Esophagus squamous epithelium (tissue), 5 donors: ENCODE measurements around the gene CCDC85C. TPM values are rescaled to one million over a fixed set of nuclear protein-coding genes. Genes with fewer than 3 reads are reported as not detected.

Source experiments
- DNase-seq: peaks from one replicate; lab custom pipeline; 2025; lab: John Stamatoyannopoulos, UW
- H3K27ac ChIP-seq, 4 donors: fragments of 200-600 bp; sonication (generic); one replicate each; pipeline ENCODE4 v1.5.1; 2016 to 2019; ENCODE audit warnings: mild to moderate bottlenecking in 1 of 4
- H3K27me3 ChIP-seq, 4 donors: fragments of 200-600 bp; sonication (generic); 1 replicate in 3 of 4; 2 replicates in 1 of 4; pipeline versions ENCODE4 v1.5.1 to v1.6.0; 2017 to 2021; ENCODE audit warnings: antibody characterized with exemption in 1 of 4
- H3K36me3 ChIP-seq, 3 donors: fragments of 200-600 bp; sonication (generic); one replicate each; pipeline ENCODE4 v1.5.1; 2016 to 2019
- H3K4me1 ChIP-seq, 3 donors: fragments of 200-600 bp; sonication (generic); one replicate each; pipeline ENCODE4 v1.5.1; 2017 to 2019
- H3K4me3 ChIP-seq, 4 donors: fragments of 200-600 bp; sonication (generic); 1 replicate in 3 of 4; 2 replicates in 1 of 4; pipeline ENCODE4 v1.5.1; 2016 to 2019; ENCODE audit warnings: mild to moderate bottlenecking in 2 of 4, moderate library complexity in 1 of 4
- H3K9me3 ChIP-seq, 3 donors: fragments of 200-600 bp; sonication (generic); one replicate each; pipeline ENCODE4 v1.5.1; 2016 to 2019
- CTCF ChIP-seq, 6 experiments: fragments of 450-650 bp in 4 of 6; fragments of 200-600 bp in 2 of 6; sonication (generic) in 2 of 6; IDR thresholded peaks; one replicate each; pipeline ENCODE4 v1.5.1; 2016 to 2019; ENCODE audit warnings: antibody characterized with exemption in 6 of 6, mild to moderate bottlenecking in 4 of 6, moderate library complexity in 4 of 6
- POLR2A ChIP-seq, 4 donors: fragments of 450-650 bp; IDR thresholded peaks; one replicate each; pipeline ENCODE4 v1.6.1; 2017; ENCODE audit warnings: antibody characterized with exemption in 4 of 4, mild to moderate bottlenecking in 4 of 4, moderate library complexity in 3 of 4
- WGBS, 2 donors: methylation state at CpG; one replicate each; pipeline ENCODE4 v1.1.5; 2018; 5-methylcytosine and 5-hydroxymethylcytosine counted together
- intact Hi-C: fragments of 100-400 bp; cut with DNase I; formaldehyde crosslinking; loops from one replicate; pipeline ENCODE4 v1.15.0; 2022
- small RNA-seq, 4 donors: library from RNA; depleted of rRNA; stranded (forward); fragments of <200 nt; gene quantifications; one replicate each; pipeline ENCODE3, GENCODE V24; 2016
- total RNA-seq, 4 donors: library from RNA; depleted of rRNA; stranded (reverse); fragments of >200 nt; gene quantifications; one replicate each; pipeline ENCODE4 v1.1.0, GENCODE V29; 2016
- donor health status: DM: yes; HTN: yes; CAD: no.

Gene CCDC85C
- total RNA-seq, 4 donors from 2014 or later, result 23.4 to 52.0 (median 27.1) TPM

- no peak overlapping the region for H3K4me3 ChIP-seq
- 94 to 96% methylated on average over 5 of the region's 5 CpGs for WGBS, 2 donors
- H3K27me3 ChIP-seq, result no peaks in the 10 kb centered on the region
- H3K9me3 ChIP-seq, result no peaks in the 10 kb centered on the region
- H3K27ac ChIP-seq, result no peak overlapping the region
- H3K4me1 ChIP-seq, result peaks cover 5 to 21% (median 11%) of the 10 kb centered on the region in 3 donors
- intact Hi-C loops, result no loop called here
- no peak for DNase-seq
- TF ChIP-seq CTCF (IDR thresholded peaks at IDR 0.05) (no peak), POLR2A (IDR thresholded peaks at IDR 0.05) (no peak)
- peaks cover 0 to 99% (median 7%) of the 10 kb centered on the region in 3 donors for H3K36me3 ChIP-seq
Observed at GRCh38 chr14:99451234-99451633, 152.8 kb downstream of the CCDC85C start.

- intact Hi-C loops, result no loop called here
- Histone ChIP-seq H3K4me1 (peaks cover 5 to 21% (median 11%) of the 10 kb centered on the region in 3 donors), H3K36me3 (peaks cover 0 to 99% (median 7%) of the 10 kb centered on the region in 3 donors), H3K27me3 (no peaks in the 10 kb centered on the region), H3K9me3 (no peaks in the 10 kb centered on the region), H3K27ac (no peak overlapping the region), H3K4me3 (no peak overlapping the region)
- DNase-seq, result no peak
- TF ChIP-seq POLR2A (IDR thresholded peaks at IDR 0.05) (no peak), CTCF (IDR thresholded peaks at IDR 0.05) (no peak)
- 93 to 100% methylated on average over 3 of the region's 3 CpGs for WGBS, 2 donors
Observed at GRCh38 chr14:99450266-99450665, 153.7 kb downstream of the CCDC85C start.

Small RNA genes lying within 50 kb of the gene (small RNA-seq; reads per million reads assigned to genes)
- gene RF00019, result 0 reads per million in 4 donors

Other genes with a start within 250 kb of the CCDC85C start
- 10 to 100 TPM; 29.1 to 65.4 (median 36.3) TPM for gene SETD3, start 123.3 kb downstream of the CCDC85C start, total RNA-seq
- 10 to 100 TPM; 13.4 to 39.9 (median 29.5) TPM for gene CCNK, start 122.8 kb downstream of the CCDC85C start, total RNA-seq
- gene HHIPL1, start 40.9 kb upstream of the CCDC85C start, total RNA-seq, result 1 to 10 TPM in 1 of 4 donors, under 1 TPM in 2, not detected in 1; 0.22 to 1.3 (median 0.59) TPM
- gene CYP46A1, start 80.1 kb upstream of the CCDC85C start, total RNA-seq, result 1 to 10 TPM in 1 of 4 donors, under 1 TPM in 1, not detected in 2; 0.04 to 1.1 TPM
- 10 to 100 TPM in 2 of 4 donors, 1 to 10 TPM in 2; 3.0 to 22.9 (median 9.4) TPM for gene EML1, start 189.2 kb upstream of the CCDC85C start, total RNA-seq